GM21526 (cell line): ENCODE data around the gene GATA2.

Experiments used
- ATAC-seq: cut with Tn5 transposase; IDR thresholded peaks from one replicate; pipeline ENCODE4 v1.9.1; 2021; ENCODE audit warnings: moderate library complexity; ENCODE audit not compliant: unreplicated experiment, low FRiP score

GATA2 gene

DNA sequence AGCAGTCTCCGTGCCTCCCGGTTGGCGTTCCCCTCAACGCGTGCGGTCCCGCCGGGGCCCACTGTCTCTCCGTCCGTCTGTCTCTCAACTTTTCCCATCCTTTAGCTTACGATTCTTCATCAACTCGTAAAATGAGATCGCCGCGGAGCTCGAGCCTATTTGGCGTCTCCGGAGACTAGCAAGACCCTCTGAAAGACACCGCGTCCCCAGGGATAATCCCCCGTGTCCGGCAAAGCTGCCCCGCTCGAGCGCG lies 3.4 kb downstream of the GATA2 start:
- no peak for ATAC-seq

- no peak for ATAC-seq
Observed at GRCh38 chr3:128488991-128489673, 3.9 kb downstream of the GATA2 start.

GRCh38 chr3:128488636-128488990 lies 4.4 kb downstream of the GATA2 start:
- ATAC-seq: no peak

- no peak for ATAC-seq
Observed at GRCh38 chr3:128487813-128488635, 5.0 kb downstream of the GATA2 start.

- ATAC-seq: no peak
Observed at GRCh38 chr3:128487538-128487812, 5.5 kb downstream of the GATA2 start.

- no peak for ATAC-seq
Observed at GRCh38 chr3:128486681-128487537, 6.1 kb downstream of the GATA2 start.

GRCh38 chr3:128486205-128486628 lies 6.8 kb downstream of the GATA2 start:
- ATAC-seq: no peak

DNA sequence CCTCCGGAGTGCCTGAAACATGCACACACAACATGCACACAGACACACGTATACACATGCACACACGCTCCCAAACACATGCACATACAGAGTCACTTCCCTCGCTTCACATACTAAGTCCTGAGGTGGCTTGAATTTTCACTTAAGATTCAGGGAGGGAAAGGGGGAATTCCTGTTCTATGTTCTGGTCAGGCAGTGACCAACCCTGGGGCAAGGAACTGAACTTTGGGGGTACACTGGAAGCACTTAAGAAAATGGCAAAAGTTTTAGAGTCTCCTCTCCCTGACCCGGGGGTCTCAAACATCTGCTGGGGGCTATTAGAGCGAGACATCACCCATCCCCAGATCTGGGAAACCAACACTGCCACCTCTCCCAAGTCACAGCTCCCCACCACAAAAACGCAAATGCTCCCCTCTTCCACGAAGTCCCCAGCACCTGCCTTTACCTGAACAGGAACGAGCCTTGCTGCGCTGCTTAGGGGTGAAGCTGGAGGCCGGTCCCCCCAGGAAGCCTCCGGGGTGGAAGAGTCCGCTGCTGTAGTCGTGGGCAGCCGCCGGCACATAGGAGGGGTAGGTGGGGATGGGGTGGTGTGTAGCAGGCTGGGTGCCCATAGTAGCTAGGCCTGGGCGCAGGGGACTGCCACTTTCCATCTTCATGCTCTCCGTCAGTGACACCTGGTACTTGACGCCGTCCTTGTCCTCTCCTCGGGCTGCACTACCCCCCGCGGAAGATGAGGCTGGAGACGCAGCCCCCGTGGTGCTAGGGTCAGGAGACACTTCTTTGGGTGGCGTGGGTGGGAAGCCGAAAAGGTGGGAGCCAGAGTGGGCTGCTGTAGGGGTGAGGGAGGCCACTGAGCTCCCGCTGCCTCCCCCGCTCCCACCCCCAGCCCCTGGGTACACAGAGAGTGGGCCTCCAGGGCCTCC lies 7.5 kb downstream of the GATA2 start:
- no peak for ATAC-seq

- no peak for ATAC-seq
Observed at GRCh38 chr3:128484404-128485281, 8.4 kb downstream of the GATA2 start.

- ATAC-seq: no peak
Observed at GRCh38 chr3:128483657-128484403, 9.2 kb downstream of the GATA2 start.

- no peak for ATAC-seq
Observed at GRCh38 chr3:128482666-128483656, 10.0 kb downstream of the GATA2 start.

DNA sequence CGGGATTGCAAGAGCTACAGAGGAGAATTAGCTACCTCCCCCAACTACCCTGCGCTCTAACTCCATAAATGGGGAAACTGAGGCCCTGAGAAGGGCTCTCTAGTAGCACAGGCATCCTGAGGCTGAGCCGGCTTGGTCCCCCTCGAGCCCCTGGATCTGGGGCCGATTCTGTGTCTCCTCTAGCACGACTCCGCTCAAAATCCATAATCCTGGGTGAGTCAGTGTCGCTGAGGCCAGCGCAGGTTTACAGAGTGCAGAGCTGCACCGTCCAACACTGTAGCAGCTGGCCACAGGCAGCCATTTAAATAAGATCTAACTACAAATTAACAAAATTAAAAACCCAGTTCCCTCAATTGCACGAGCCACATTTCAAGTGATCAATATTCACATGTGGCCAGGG lies 10.8 kb downstream of the GATA2 start:
- no peak for ATAC-seq

DNA sequence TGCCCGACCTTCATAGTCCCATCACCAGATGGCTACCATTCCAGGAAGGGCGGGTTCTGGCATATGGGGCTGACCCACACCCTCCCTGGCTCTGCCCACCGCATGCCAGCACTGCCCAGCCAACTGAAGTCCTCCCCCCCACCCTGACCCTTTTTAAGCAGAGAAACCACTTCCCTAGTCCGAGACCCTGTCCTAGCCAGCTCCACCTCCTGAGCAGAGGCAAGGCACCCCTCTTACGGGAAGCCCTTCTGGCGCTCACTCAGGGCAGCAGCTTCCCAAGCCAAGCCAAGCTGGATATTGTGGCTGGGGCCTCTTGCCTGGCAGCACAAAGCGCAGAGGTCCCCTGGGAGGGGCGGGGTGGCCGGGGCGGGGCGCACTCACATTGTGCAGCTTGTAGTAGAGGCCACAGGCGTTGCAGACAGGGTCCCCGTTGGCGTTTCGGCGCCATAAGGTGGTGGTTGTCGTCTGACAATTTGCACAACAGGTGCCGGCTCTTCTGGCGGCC lies 11.5 kb downstream of the GATA2 start:
- no peak for ATAC-seq

GRCh38 chr3:128480717-128481437 lies 12.1 kb downstream of the GATA2 start:
- ATAC-seq: no peak

- no peak for ATAC-seq
Observed at GRCh38 chr3:128480278-128480677, 12.7 kb downstream of the GATA2 start.

GRCh38 chr3:128479558-128480086 lies 13.4 kb downstream of the GATA2 start:
- ATAC-seq: no peak
